ENCODE data around the gene SH3TC2. TPM values are rescaled to one million over a fixed set of nuclear protein-coding genes. Genes with fewer than 3 reads are reported as not detected.

The SH3TC2 gene
- total RNA-seq, 1 experiment from 2014 or later = 38.8 TPM

- Histone ChIP-seq H2AFZ (peak overlapping the region; percentile 56), H3K79me2 (ENCODE audit: low read depth) (no peaks in the 10 kb centered on the region), H3K9me2 (ENCODE audit: insufficient read depth) (no peaks in the 10 kb centered on the region), H3K4me2 (peak overlapping the region; percentile 74), H3K36me3 (ENCODE audit: low read depth) (no peaks in the 10 kb centered on the region), H3F3A (ENCODE audit: insufficient read depth, low read depth) (peaks cover 44% of the 10 kb centered on the region), H3K4me1 (replicated peaks; ENCODE audit: insufficient read depth) (peaks cover 79% of the 10 kb centered on the region), H3K9me3 (ENCODE audit: insufficient read depth, low read depth) (no peaks in the 10 kb centered on the region), H3K4me3 (peak overlapping the region; percentile 32; the same call in 1 of the 2 replicates), H4K20me1 (ENCODE audit: insufficient read depth) (no peaks in the 10 kb centered on the region), H3K27ac (peak overlapping the region; percentile 99), H3K27me3 (ENCODE audit: insufficient read depth, low read depth) (no peaks in the 10 kb centered on the region)
- intact Hi-C loops (cut with micrococcal nuclease; ENCODE audit: unreplicated experiment) = loop anchor here (1.0 to 5.0 kb wide), 3 partner anchors 13 to 172 kb away; no protein-coding TSS in a partner anchor
- DNase-seq = peak; percentile 84 to 85
- ChIA-PET CTCF (interaction anchor here (0.5 to 2.8 kb wide), 3 partner anchors 12 to 32 kb away, joined by 3 to 11 read pairs (median 10); no protein-coding TSS in a partner anchor), POLR2A (ENCODE audit: unreplicated experiment) (interaction anchor here (0.6 to 2.0 kb wide), 6 partner anchors 23 to 238 kb away, joined by 3 to 32 read pairs (median 13); no protein-coding TSS in a partner anchor)
- TF ChIP-seq, protein P1, sequence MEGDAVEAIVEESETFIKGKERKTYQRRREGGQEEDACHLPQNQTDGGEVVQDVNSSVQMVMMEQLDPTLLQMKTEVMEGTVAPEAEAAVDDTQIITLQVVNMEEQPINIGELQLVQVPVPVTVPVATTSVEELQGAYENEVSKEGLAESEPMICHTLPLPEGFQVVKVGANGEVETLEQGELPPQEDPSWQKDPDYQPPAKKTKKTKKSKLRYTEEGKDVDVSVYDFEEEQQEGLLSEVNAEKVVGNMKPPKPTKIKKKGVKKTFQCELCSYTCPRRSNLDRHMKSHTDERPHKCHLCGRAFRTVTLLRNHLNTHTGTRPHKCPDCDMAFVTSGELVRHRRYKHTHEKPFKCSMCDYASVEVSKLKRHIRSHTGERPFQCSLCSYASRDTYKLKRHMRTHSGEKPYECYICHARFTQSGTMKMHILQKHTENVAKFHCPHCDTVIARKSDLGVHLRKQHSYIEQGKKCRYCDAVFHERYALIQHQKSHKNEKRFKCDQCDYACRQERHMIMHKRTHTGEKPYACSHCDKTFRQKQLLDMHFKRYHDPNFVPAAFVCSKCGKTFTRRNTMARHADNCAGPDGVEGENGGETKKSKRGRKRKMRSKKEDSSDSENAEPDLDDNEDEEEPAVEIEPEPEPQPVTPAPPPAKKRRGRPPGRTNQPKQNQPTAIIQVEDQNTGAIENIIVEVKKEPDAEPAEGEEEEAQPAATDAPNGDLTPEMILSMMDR (conservative IDR thresholded peaks at IDR 0.05) = no peak
- no peak for TF ChIP-seq EZH2 (IDR thresholded peaks at IDR 0.05; ENCODE audit: low read depth)
- BruUV-seq (replicated peaks) = TSS peak; percentile 87
Measured at GRCh38 chr5:148979083-148979723, 83.7 kb downstream of the SH3TC2 start.

GRCh38 chr5:148978370-148979082, 84.3 kb downstream of the SH3TC2 start:
- peak overlapping the region; percentile 99 for H3K27ac ChIP-seq
- peak; percentile 82 to 88 for DNase-seq
- no peaks in the 10 kb centered on the region for H4K20me1 ChIP-seq (ENCODE audit: insufficient read depth)
- no peaks in the 10 kb centered on the region for H3K9me2 ChIP-seq (ENCODE audit: insufficient read depth)
- peak overlapping the region; percentile 32; the same call in 1 of the 2 replicates for H3K4me3 ChIP-seq
- peak overlapping the region; percentile 56 for H2AFZ ChIP-seq
- no peaks in the 10 kb centered on the region for H3K27me3 ChIP-seq (ENCODE audit: insufficient read depth, low read depth)
- H3K4me2 ChIP-seq = peak overlapping the region; percentile 74
- no peaks in the 10 kb centered on the region for H3K9me3 ChIP-seq (ENCODE audit: insufficient read depth, low read depth)
- H3F3A ChIP-seq (ENCODE audit: insufficient read depth, low read depth) = peaks cover 41% of the 10 kb centered on the region
- TF ChIP-seq EZH2 (IDR thresholded peaks at IDR 0.05; ENCODE audit: low read depth) = no peak
- intact Hi-C loops (cut with micrococcal nuclease; ENCODE audit: unreplicated experiment) = loop anchor here (1.0 to 5.0 kb wide), 4 partner anchors 12 to 171 kb away; no protein-coding TSS in a partner anchor
- POLR2A ChIA-PET (ENCODE audit: unreplicated experiment) = interaction anchor here (0.6 to 2.0 kb wide), 9 partner anchors 23 to 1909 kb away, joined by 3 to 32 read pairs (median 7); partner anchors contain the start of gene ADRB2
- peaks cover 79% of the 10 kb centered on the region for H3K4me1 ChIP-seq (replicated peaks; ENCODE audit: insufficient read depth)
- H3K36me3 ChIP-seq (ENCODE audit: low read depth) = no peaks in the 10 kb centered on the region
- H3K79me2 ChIP-seq (ENCODE audit: low read depth) = no peaks in the 10 kb centered on the region
- BruUV-seq (replicated peaks) = TSS peak; percentile 83
- CTCF ChIA-PET = interaction anchor here (0.7 to 2.8 kb wide), 6 partner anchors 11 to 624 kb away, joined by 3 to 11 read pairs (median 6); no protein-coding TSS in a partner anchor

DNA sequence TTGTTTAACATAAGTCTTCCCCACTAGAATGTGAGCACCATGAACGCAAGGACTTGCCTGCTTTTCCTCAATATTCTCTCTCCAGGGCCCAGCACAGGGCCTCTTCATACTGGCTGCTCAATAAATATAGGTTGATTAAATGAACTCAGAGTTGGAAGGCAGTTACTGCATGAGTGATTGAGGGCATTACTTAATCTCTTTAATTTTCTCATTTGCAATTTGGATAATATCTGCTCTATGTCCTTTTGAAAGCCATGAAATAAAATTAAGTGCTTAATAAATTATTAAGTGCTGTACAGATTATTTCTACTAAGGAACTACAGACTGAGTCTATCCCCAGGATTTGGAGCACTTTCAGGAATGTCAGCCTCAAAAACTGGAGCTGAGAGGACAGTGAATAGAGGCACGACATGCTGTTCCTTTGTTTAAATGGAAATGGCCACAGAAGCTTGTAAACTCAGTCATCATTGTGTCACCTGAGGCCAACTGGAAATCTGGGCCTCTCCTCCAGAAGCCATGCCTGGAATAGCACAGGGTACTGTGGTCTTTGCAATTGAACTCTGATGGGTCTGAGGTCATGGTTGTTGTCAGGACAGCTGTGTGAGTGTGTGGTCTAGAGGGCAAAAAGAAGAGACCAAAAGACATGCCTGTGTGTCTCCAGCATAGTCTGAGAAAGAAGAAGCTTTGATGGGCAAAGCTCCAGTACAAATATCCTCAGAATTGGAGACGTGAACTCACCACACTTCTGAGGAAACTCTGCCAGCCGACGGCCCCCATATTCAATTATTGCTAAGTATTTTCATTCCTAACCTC, 86.1 kb downstream of the SH3TC2 start:
- Histone ChIP-seq H3K4me3 (no peak overlapping the region), H3K79me2 (ENCODE audit: low read depth) (no peaks in the 10 kb centered on the region), H3F3A (ENCODE audit: insufficient read depth, low read depth) (peaks cover 59% of the 10 kb centered on the region), H3K27me3 (ENCODE audit: insufficient read depth, low read depth) (no peaks in the 10 kb centered on the region), H3K36me3 (ENCODE audit: low read depth) (no peaks in the 10 kb centered on the region), H3K9me2 (ENCODE audit: insufficient read depth) (no peaks in the 10 kb centered on the region), H3K27ac (peak overlapping the region; percentile 99), H3K4me2 (peak overlapping the region; percentile 74), H3K4me1 (replicated peaks; ENCODE audit: insufficient read depth) (peaks cover 86% of the 10 kb centered on the region), H4K20me1 (ENCODE audit: insufficient read depth) (no peaks in the 10 kb centered on the region), H3K9me3 (ENCODE audit: insufficient read depth, low read depth) (no peaks in the 10 kb centered on the region), H2AFZ (no peak overlapping the region)
- ChIA-PET POLR2A (ENCODE audit: unreplicated experiment) (interaction anchor here (0.6 to 2.0 kb wide), 3 partner anchors 25 to 963 kb away, joined by 3 to 16 read pairs (median 8); no protein-coding TSS in a partner anchor), CTCF (interaction anchor here (0.5 to 2.8 kb wide), 5 partner anchors 10 to 480 kb away, joined by 4 to 11 read pairs (median 6); no protein-coding TSS in a partner anchor)
- TF ChIP-seq, protein P1 (conservative IDR thresholded peaks at IDR 0.05) = no peak
- no peak for TF ChIP-seq EZH2 (IDR thresholded peaks at IDR 0.05; ENCODE audit: low read depth)
- intact Hi-C loops (cut with micrococcal nuclease; ENCODE audit: unreplicated experiment) = loop anchor here (5.0 kb wide), 1 partner anchor 169 kb away; no protein-coding TSS in a partner anchor
- DNase-seq = peak in 1 of 2 experiments; percentile 34
- no TSS peak for BruUV-seq (replicated peaks)

Data from PC-9 (cell line).